Measurements from ENCODE around the gene ELAVL1. TPM values are rescaled to one million over a fixed set of nuclear protein-coding genes. Genes with fewer than 3 reads are reported as not detected.

ELAVL1 gene
- total and polyA plus RNA-seq, 2 of the 13 experiments (the other 11 are each of a cell fraction or from before 2014, with no cell fraction given) = 27.9 to 38.4 TPM

DNA sequence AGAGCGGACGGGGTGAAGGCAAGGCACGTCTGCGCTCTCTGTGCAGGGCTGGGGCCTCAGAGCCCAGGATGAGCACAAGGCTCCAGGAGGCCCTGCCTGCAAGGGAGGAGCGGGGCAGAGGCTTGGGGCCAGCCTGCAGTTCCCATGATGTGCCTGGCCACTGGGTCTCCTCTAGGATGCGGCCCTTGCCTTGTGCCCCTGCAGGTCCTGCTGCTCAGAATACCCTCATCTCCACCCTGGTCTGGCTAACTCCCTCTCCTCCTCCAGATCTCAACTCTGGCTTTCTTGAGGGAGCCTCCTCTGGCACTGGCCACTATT lies 27.8 kb downstream of the ELAVL1 start:
- WGBS (ENCODE audit: low lambda C conversion rate) = 97% methylated on average over 4 of the region's 6 CpGs
- no peak overlapping the region for H3K27ac ChIP-seq (ENCODE audit: extremely low read length, insufficient read depth, low read length)
- peaks cover 2% of the 10 kb centered on the region for H3K79me2 ChIP-seq (ENCODE audit: insufficient read depth, low read length)
- no peak overlapping the region for H3K4me3 ChIP-seq (replicated peaks in 1 of 3; ENCODE audit: insufficient read depth in 1 of 3, low read depth in 2 of 3, low read length in 3 of 3)
- ATAC-seq (no peak), DNase-seq (ENCODE audit: low spot score) (no peak), FAIRE-seq (no peak)
- CTCF ChIA-PET (ENCODE audit: low intra/inter-chr PET ratio, low total read pairs) = no interaction called here
- H3K9me3 ChIP-seq (ENCODE audit: low read length) = no peaks in the 10 kb centered on the region
- no TSS peak for BruUV-seq (replicated peaks)
- no peaks in the 10 kb centered on the region for H3K4me1 ChIP-seq (ENCODE audit: insufficient read depth, low read length)
- peaks cover 44 to 86% of the 10 kb centered on the region in 2 experiments; a peak in 4 of 5 replicates for H3K36me3 ChIP-seq (replicated peaks in 1 of 2; ENCODE audit: control insufficient read depth in 1 of 2, insufficient read depth in 2 of 2, low read length in 2 of 2)
- H3K27me3 ChIP-seq (ENCODE audit: control insufficient read depth in 1 of 2, insufficient read depth in 2 of 2, low read length in 2 of 2) = no peaks in the 10 kb centered on the region
- H3K9ac ChIP-seq (ENCODE audit: insufficient read depth, low read depth, low read length) = no peak overlapping the region
- intact Hi-C loops (cut with micrococcal nuclease; ENCODE audit: unreplicated experiment) (no loop called here), in situ Hi-C loops (cut with HindIII; ENCODE audit: extremely low pct_ligation_motif_present, low pct_unique_long_range_greater_than_20kb) (no loop called here)
- no peak overlapping the region for H2AFZ ChIP-seq (ENCODE audit: low read length)
- POLR2A ChIA-PET = no interaction called here
- TF ChIP-seq TP53 (CRISPR knock-in tag; conservative IDR thresholded peaks at IDR 0.05) (no peak), RBM22 (optimal IDR thresholded peaks at IDR 0.05; ENCODE audit: low read length) (peak; percentile 21)
- no peaks in the 10 kb centered on the region for H4K20me1 ChIP-seq (ENCODE audit: insufficient read depth, low read length)
- H3K4me2 ChIP-seq (ENCODE audit: low read depth, low read length) = no peak overlapping the region

DNA sequence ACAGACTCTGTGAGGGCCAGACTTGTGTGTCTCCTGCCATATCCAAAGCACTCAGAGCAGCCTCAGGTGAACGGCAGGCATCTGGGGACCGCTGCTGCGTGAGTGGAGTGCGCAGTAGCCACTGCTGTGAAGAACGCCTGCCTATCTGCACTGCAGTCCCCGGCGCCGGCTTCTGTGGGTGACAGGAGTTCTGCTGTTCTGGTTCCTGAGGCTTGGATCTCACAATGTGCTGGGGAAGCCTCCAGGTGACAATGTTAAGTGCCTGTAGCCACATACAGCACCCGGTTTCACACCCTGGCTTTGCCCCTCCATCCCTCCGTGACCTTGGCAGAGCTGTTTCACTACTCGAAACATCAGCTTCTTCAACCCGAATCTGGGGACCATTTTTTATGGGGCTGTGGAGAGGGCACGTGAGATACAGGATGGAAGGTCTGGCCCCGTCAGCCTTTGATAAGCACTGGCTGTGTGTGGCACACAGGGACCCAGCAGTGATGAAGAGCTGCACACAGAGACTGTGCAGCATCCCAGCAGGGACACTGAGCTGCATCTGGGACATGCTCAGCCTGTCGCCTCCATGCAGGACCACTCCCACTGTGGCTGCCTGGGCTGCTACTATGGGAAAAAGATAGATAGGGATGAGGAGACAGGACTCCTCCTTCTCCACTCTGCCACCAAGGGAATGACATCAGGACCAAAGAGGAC lies 28.3 kb downstream of the ELAVL1 start:
- 97% methylated on average over 9 of the region's 15 CpGs for WGBS (ENCODE audit: low lambda C conversion rate)
- Histone ChIP-seq H3K4me1 (ENCODE audit: insufficient read depth, low read length) (no peaks in the 10 kb centered on the region), H3K79me2 (ENCODE audit: insufficient read depth, low read length) (peaks cover 2% of the 10 kb centered on the region), H3K9ac (ENCODE audit: insufficient read depth, low read depth, low read length) (no peak overlapping the region), H3K9me3 (ENCODE audit: low read length) (no peaks in the 10 kb centered on the region), H3K27me3 (ENCODE audit: control insufficient read depth in 1 of 2, insufficient read depth in 2 of 2, low read length in 2 of 2) (no peaks in the 10 kb centered on the region), H3K4me2 (ENCODE audit: low read depth, low read length) (no peak overlapping the region), H2AFZ (ENCODE audit: low read length) (no peak overlapping the region), H3K27ac (ENCODE audit: extremely low read length, insufficient read depth, low read length) (no peak overlapping the region), H3K36me3 (replicated peaks in 1 of 2; ENCODE audit: control insufficient read depth in 1 of 2, insufficient read depth in 2 of 2, low read length in 2 of 2) (peaks cover 44 to 86% of the 10 kb centered on the region in 2 experiments; a peak in 4 of 5 replicates), H3K4me3 (replicated peaks in 1 of 3; ENCODE audit: insufficient read depth in 1 of 3, low read depth in 2 of 3, low read length in 3 of 3) (no peak overlapping the region), H4K20me1 (ENCODE audit: insufficient read depth, low read length) (no peaks in the 10 kb centered on the region)
- ChIA-PET CTCF (ENCODE audit: low intra/inter-chr PET ratio, low total read pairs) (no interaction called here), POLR2A (no interaction called here)
- intact Hi-C loops (cut with micrococcal nuclease; ENCODE audit: unreplicated experiment) (no loop called here), in situ Hi-C loops (cut with HindIII; ENCODE audit: extremely low pct_ligation_motif_present, low pct_unique_long_range_greater_than_20kb) (no loop called here)
- FAIRE-seq = no peak
- TF ChIP-seq ZZZ3 (CRISPR knock-in tag; IDR thresholded peaks at IDR 0.05; ENCODE audit: borderline replicate concordance) (no peak), ZNF17 (CRISPR knock-in tag; IDR thresholded peaks at IDR 0.05) (no peak), ZNF33A (CRISPR knock-in tag; IDR thresholded peaks at IDR 0.05; ENCODE audit: borderline replicate concordance) (no peak)
- TF ChIP-seq, protein P1, sequence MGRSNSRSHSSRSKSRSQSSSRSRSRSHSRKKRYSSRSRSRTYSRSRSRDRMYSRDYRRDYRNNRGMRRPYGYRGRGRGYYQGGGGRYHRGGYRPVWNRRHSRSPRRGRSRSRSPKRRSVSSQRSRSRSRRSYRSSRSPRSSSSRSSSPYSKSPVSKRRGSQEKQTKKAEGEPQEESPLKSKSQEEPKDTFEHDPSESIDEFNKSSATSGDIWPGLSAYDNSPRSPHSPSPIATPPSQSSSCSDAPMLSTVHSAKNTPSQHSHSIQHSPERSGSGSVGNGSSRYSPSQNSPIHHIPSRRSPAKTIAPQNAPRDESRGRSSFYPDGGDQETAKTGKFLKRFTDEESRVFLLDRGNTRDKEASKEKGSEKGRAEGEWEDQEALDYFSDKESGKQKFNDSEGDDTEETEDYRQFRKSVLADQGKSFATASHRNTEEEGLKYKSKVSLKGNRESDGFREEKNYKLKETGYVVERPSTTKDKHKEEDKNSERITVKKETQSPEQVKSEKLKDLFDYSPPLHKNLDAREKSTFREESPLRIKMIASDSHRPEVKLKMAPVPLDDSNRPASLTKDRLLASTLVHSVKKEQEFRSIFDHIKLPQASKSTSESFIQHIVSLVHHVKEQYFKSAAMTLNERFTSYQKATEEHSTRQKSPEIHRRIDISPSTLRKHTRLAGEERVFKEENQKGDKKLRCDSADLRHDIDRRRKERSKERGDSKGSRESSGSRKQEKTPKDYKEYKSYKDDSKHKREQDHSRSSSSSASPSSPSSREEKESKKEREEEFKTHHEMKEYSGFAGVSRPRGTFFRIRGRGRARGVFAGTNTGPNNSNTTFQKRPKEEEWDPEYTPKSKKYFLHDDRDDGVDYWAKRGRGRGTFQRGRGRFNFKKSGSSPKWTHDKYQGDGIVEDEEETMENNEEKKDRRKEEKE (IDR thresholded peaks at IDR 0.05) = no peak
- TF ChIP-seq, protein P2, sequence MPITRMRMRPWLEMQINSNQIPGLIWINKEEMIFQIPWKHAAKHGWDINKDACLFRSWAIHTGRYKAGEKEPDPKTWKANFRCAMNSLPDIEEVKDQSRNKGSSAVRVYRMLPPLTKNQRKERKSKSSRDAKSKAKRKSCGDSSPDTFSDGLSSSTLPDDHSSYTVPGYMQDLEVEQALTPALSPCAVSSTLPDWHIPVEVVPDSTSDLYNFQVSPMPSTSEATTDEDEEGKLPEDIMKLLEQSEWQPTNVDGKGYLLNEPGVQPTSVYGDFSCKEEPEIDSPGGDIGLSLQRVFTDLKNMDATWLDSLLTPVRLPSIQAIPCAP (CRISPR knock-in tag; IDR thresholded peaks at IDR 0.05; ENCODE audit: low read depth) = no peak
- ATAC-seq = no peak
- DNase-seq (ENCODE audit: low spot score) = no peak
- no TSS peak for BruUV-seq (replicated peaks)
